ENCODE data around the gene RAPGEF5. TPM values are rescaled to one million over a fixed set of nuclear protein-coding genes. Genes with fewer than 3 reads are reported as not detected.

RAPGEF5 gene
- total RNA-seq, 1 experiment from 2014 or later, result 13.3 TPM

DNA sequence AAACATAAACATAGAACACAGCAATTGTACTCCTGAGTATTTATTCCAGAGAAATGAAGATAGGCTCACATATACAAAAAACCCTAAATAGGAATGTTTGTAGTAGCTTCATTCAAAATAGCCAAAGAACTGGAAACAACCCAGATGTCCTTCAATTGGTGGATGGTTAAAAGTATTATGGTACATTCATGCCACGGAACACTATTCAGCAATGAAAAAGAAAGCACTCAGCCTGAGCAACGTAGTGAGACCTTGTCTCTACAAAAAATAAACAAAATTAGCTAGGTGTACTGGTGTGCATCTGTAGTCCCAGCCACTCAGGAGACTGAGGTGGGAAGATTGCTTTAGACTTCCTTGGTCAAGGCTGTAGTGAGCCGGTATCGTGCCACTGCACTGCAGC lies 94.4 kb downstream of the RAPGEF5 start:
- WGBS (ENCODE audit: extremely low coverage, insufficient read length, low lambda C conversion rate), result no CpG with 5 or more reads among the region's 4 CpGs
- no peak overlapping the region for H2AK5ac ChIP-seq (ENCODE audit: insufficient read length, low read length)

More for the DNA sequence above, 94.4 kb downstream of the RAPGEF5 start:
- Histone ChIP-seq H2BK20ac (ENCODE audit: low read depth, low read length, poor library complexity, severe bottlenecking) (no peak overlapping the region), H4K5ac (ENCODE audit: insufficient read length, low read depth, low read length) (no peak overlapping the region), H3K23me2 (ENCODE audit: insufficient read length, low read depth, low read length, poor library complexity, severe bottlenecking) (no peaks in the 10 kb centered on the region), H3K27ac (ENCODE audit: insufficient read length, low read depth, low read length) (no peak overlapping the region), H3K14ac (ENCODE audit: insufficient read depth, low read length) (no peak overlapping the region), H3K27me3 (ENCODE audit: insufficient read depth, low read length) (no peaks in the 10 kb centered on the region), H3K79me1 (ENCODE audit: insufficient read depth, low read depth, low read length, poor library complexity, severe bottlenecking) (no peaks in the 10 kb centered on the region), H3K79me2 (ENCODE audit: insufficient read depth, low read length) (no peaks in the 10 kb centered on the region), H2BK120ac (ENCODE audit: low read depth, low read length, poor library complexity, severe bottlenecking) (no peak overlapping the region), H3K4ac (ENCODE audit: low read depth, low read length) (no peak overlapping the region), H4K91ac (ENCODE audit: insufficient read length, low read depth, low read length) (no peak overlapping the region), H2BK15ac (ENCODE audit: low read depth, low read length) (no peak overlapping the region), H2AFZ (ENCODE audit: low read length) (no peak overlapping the region), H4K8ac (replicated peaks; ENCODE audit: insufficient read length, low read depth, low read length) (no peak overlapping the region), H3K23ac (ENCODE audit: insufficient read length, low read depth, low read length) (no peak overlapping the region), H4K20me1 (ENCODE audit: control insufficient read depth, insufficient read depth, insufficient read length) (no peaks in the 10 kb centered on the region), H3K4me2 (ENCODE audit: insufficient read depth, insufficient read length, low read length) (no peak overlapping the region), H2BK12ac (ENCODE audit: insufficient read length, low read depth, low read length) (no peak overlapping the region), H3K4me1 (ENCODE audit: insufficient read depth, low read length) (no peaks in the 10 kb centered on the region), H3T11ph (ENCODE audit: low read length) (no peak overlapping the region), H3K18ac (ENCODE audit: insufficient read length, low read depth, low read length) (no peak overlapping the region), H2BK5ac (ENCODE audit: insufficient read length, low read length) (no peak overlapping the region), H3K9ac (ENCODE audit: extremely low read depth, insufficient read length, low read length) (no peak overlapping the region), H3K9me3 (ENCODE audit: control insufficient read depth, low read depth, low read length) (no peaks in the 10 kb centered on the region), H3K56ac (ENCODE audit: insufficient read length, low read depth, low read length) (no peak overlapping the region)
- no peak for DNase-seq
- no peaks in the 10 kb centered on the region for H3K27me3 Mint-ChIP-seq (ENCODE audit: low read depth)
- H3K27ac Mint-ChIP-seq, result no peak overlapping the region
- no peaks in the 10 kb centered on the region for H3K9me3 Mint-ChIP-seq
- no peaks in the 10 kb centered on the region for H3K4me1 Mint-ChIP-seq
- H3K36me3 Mint-ChIP-seq (ENCODE audit: insufficient read depth in 1 of 3, low read depth in 3 of 3), result peaks cover 5 to 13% (median 7%) of the 10 kb centered on the region in 3 experiments; a peak in 4 of 7 replicates
- TF ChIP-seq, protein P1, sequence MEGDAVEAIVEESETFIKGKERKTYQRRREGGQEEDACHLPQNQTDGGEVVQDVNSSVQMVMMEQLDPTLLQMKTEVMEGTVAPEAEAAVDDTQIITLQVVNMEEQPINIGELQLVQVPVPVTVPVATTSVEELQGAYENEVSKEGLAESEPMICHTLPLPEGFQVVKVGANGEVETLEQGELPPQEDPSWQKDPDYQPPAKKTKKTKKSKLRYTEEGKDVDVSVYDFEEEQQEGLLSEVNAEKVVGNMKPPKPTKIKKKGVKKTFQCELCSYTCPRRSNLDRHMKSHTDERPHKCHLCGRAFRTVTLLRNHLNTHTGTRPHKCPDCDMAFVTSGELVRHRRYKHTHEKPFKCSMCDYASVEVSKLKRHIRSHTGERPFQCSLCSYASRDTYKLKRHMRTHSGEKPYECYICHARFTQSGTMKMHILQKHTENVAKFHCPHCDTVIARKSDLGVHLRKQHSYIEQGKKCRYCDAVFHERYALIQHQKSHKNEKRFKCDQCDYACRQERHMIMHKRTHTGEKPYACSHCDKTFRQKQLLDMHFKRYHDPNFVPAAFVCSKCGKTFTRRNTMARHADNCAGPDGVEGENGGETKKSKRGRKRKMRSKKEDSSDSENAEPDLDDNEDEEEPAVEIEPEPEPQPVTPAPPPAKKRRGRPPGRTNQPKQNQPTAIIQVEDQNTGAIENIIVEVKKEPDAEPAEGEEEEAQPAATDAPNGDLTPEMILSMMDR (conservative IDR thresholded peaks at IDR 0.05), result no peak
- no peak overlapping the region for H3K4me3 Mint-ChIP-seq

Measured in H9 (cell line).